Kidney (tissue), 14 donors: Measurements from ENCODE around the gene RNASE13. TPM values are rescaled to one million over a fixed set of nuclear protein-coding genes. Genes with fewer than 3 reads are reported as not detected.

Experiments
- DNase-seq, 5 donors: peaks; one replicate each; pipeline ENCODE4 v3.0.0-alpha.2; 2013 to 2020
- FAIRE-seq: peaks from 2 replicates; lab custom pipeline; 2012; peaks lifted over from hg19 to GRCh38; lab: Jason Lieb, UNC
- H3K27ac ChIP-seq, 2 donors: one replicate each; pipeline ENCODE4 v1.7.0; 2013; ENCODE audit warnings: low read depth in 2 of 2, low read length in 2 of 2, inconsistent platforms in 1 of 2
- H3K27me3 ChIP-seq: one replicate; pipeline ENCODE4 v1.7.1; 2013; ENCODE audit warnings: low read length, inconsistent platforms; ENCODE audit not compliant: control insufficient read depth, insufficient read depth
- H3K36me3 ChIP-seq, 3 donors: one replicate each; pipeline versions ENCODE4 v1.7.0 to v1.7.1; 2013; ENCODE audit warnings: low read length in 3 of 3, control low read depth in 1 of 3, inconsistent platforms in 1 of 3; ENCODE audit not compliant: insufficient read depth in 3 of 3, control insufficient read depth in 2 of 3
- H3K4me1 ChIP-seq, 3 donors: one replicate each; pipeline versions ENCODE4 v1.7.0 to v1.7.1; 2013; ENCODE audit warnings: low read length in 3 of 3, inconsistent platforms in 1 of 3, low read depth in 1 of 3; ENCODE audit not compliant: control insufficient read depth in 2 of 3, insufficient read depth in 2 of 3
- H3K4me3 ChIP-seq, 3 donors: one replicate each; pipeline versions ENCODE4 v1.7.0 to v1.8.1; 2013; ENCODE audit warnings: low read length in 3 of 3, control low read depth in 1 of 3, inconsistent platforms in 1 of 3
- H3K9ac ChIP-seq, 3 donors: one replicate each; pipeline versions ENCODE4 v1.7.0 to v1.7.1; 2013; ENCODE audit warnings: low read length in 3 of 3, control low read depth in 1 of 3, inconsistent platforms in 1 of 3
- H3K9me3 ChIP-seq, 3 donors: one replicate each; pipeline versions ENCODE4 v1.7.0 to v1.7.1; 2013; ENCODE audit warnings: low read length in 3 of 3, control low read depth in 1 of 3, inconsistent platforms in 1 of 3; ENCODE audit not compliant: control insufficient read depth in 2 of 3, insufficient read depth in 1 of 3
- intact Hi-C: fragments of 100-400 bp; cut with DNase I; formaldehyde crosslinking; loops from one replicate; pipeline ENCODE4 v1.11.1; 2022
- polyA plus RNA-seq: library from polyadenylated mRNA; stranded (reverse); fragments of 350-450 nt; fragmentation: Illumina TruSeq; extraction: RNeasy Lipid Tissue Mini Kit (QIAGEN cat#74804); gene quantifications from one replicate; pipeline ENCODE4 v1.2.3, GENCODE V29; 2014; ENCODE audit warnings: low read depth, low replicate concordance; ENCODE audit not compliant: insufficient read depth
- total RNA-seq: library from RNA; stranded (reverse); fragmentation: NEBNext Ultra II Directional; extraction: Animal tissue kit (Norgen Biotek cat#: 25700); gene quantifications from one replicate; pipeline ENCODE4 v1.2.1, GENCODE V29; 2021
- TF ChIP-seq, protein P1 (sequence below): IDR thresholded peaks from 3 replicates; pipeline ENCODE4 v1.5.1; 2012; ENCODE audit warnings: mild to moderate bottlenecking, moderate library complexity, borderline replicate concordance; ENCODE audit not compliant: insufficient read depth; ENCODE audit errors: extremely low read depth
- donor health status: control.
- donor health status: control.
- donor health status: control.
- donor health status: control.
- donor health status: control.
- donor health status: DM: yes; HTN: yes; CAD: no.
- donor health status: Normal renal cell carcinoma (clear cell type).

The RNASE13 gene
- total and polyA plus RNA-seq, 2 donors from 2014 or later: not detected

DNA sequence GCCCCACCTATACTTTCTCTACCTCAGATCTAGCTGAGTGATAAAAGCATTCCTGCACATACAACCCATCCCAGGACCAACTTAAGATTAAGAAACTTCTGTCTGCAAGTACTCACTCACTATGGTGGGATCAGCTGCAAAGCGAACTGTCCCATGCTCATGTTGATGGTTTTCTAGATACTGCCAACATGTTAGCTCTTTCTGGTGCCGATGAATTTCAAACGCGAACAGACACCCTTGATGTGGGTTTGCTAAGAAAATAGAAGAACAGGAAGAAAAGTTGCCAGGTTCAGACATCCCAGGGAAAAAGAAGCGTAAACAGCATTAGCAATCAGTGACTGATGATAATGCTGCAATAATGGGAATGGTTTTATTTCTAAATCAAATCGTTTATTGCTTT is 37.0 kb downstream of the RNASE13 start:
- FAIRE-seq (no peak), DNase-seq (no peak)
- intact Hi-C loops: no loop called here
- no peaks in the 10 kb centered on the region for H3K27me3 ChIP-seq
- peaks cover 11 to 44% (median 31%) of the 10 kb centered on the region in 3 donors for H3K36me3 ChIP-seq
- no peak overlapping the region for H3K27ac ChIP-seq
- TF ChIP-seq, protein P1, sequence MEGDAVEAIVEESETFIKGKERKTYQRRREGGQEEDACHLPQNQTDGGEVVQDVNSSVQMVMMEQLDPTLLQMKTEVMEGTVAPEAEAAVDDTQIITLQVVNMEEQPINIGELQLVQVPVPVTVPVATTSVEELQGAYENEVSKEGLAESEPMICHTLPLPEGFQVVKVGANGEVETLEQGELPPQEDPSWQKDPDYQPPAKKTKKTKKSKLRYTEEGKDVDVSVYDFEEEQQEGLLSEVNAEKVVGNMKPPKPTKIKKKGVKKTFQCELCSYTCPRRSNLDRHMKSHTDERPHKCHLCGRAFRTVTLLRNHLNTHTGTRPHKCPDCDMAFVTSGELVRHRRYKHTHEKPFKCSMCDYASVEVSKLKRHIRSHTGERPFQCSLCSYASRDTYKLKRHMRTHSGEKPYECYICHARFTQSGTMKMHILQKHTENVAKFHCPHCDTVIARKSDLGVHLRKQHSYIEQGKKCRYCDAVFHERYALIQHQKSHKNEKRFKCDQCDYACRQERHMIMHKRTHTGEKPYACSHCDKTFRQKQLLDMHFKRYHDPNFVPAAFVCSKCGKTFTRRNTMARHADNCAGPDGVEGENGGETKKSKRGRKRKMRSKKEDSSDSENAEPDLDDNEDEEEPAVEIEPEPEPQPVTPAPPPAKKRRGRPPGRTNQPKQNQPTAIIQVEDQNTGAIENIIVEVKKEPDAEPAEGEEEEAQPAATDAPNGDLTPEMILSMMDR: no peak
- no peak overlapping the region for H3K9ac ChIP-seq
- H3K4me1 ChIP-seq: no peaks in the 10 kb centered on the region
- peak overlapping the region in 1 of 3 donors; percentile 22 for H3K4me3 ChIP-seq
- H3K9me3 ChIP-seq: no peaks in the 10 kb centered on the region

DNA sequence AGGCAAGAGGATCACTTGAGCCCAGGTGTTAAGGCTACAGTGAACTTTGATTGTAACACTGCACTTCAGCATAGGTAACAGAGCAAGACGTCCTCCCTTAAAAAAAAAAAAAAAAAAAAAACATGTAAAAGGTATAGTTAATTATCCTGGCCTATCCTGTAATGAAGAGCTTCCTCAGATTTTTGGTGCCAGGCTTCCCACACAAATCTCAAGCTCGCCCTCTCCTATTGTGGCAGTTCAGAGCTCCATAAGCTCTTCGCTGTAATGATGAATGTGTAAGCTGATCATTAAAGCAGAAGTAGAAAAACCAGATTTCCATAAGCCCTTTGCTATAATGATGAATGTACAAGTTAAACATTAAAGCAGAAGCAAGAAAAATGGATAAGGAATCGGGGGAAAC is 37.5 kb downstream of the RNASE13 start:
- Histone ChIP-seq H3K4me3 (no peak overlapping the region), H3K9ac (no peak overlapping the region), H3K9me3 (no peaks in the 10 kb centered on the region), H3K27me3 (no peaks in the 10 kb centered on the region), H3K27ac (no peak overlapping the region), H3K4me1 (no peaks in the 10 kb centered on the region), H3K36me3 (peaks cover 15 to 48% (median 33%) of the 10 kb centered on the region in 3 donors)
- FAIRE-seq: no peak
- TF ChIP-seq, protein P1: no peak
- intact Hi-C loops: no loop called here
- DNase-seq: peak in 1 of 5 donors; percentile 23

DNA sequence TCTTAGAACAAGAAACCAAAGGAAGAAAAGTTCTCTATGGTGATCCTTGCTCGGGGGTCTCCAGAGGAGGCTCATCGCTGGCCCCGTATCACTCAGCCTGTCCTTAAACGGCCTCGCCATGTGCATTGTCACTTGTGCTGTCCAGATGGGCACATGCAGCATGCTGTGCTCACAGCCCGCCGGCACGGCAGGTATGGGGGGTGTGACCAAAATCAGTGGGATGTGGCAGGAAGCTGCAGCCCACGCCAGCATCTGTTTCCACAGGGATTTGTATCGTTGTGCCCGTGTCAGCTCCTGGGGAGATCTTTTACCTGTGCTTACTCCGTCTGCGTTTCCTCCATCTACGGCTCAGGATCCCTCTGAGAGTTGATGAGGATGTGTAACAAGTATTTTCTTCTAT is 38.1 kb downstream of the RNASE13 start:
- no peak overlapping the region for H3K9ac ChIP-seq
- intact Hi-C loops: no loop called here
- no peak overlapping the region for H3K4me3 ChIP-seq
- no peak overlapping the region for H3K27ac ChIP-seq
- TF ChIP-seq, protein P1: no peak
- H3K4me1 ChIP-seq: peaks cover 0 to under 1% (median 0%) of the 10 kb centered on the region in 3 donors
- H3K36me3 ChIP-seq: peaks cover 15 to 48% (median 33%) of the 10 kb centered on the region in 3 donors
- H3K9me3 ChIP-seq: no peaks in the 10 kb centered on the region
- H3K27me3 ChIP-seq: no peaks in the 10 kb centered on the region
- DNase-seq (no peak), FAIRE-seq (no peak)
